ENCODE measurements around the gene GTF2F2. TPM values are rescaled to one million over a fixed set of nuclear protein-coding genes. Genes with fewer than 3 reads are reported as not detected.
"Not testable (repeated sequence)": the region's sequence is repeated elsewhere in the genome, so short reads cannot be mapped to it uniquely, and the experiment has no call there.

Gene GTF2F2
- total and polyA plus RNA-seq, 10 donors = 11.8 to 19.1 (median 16.4) TPM

DNA sequence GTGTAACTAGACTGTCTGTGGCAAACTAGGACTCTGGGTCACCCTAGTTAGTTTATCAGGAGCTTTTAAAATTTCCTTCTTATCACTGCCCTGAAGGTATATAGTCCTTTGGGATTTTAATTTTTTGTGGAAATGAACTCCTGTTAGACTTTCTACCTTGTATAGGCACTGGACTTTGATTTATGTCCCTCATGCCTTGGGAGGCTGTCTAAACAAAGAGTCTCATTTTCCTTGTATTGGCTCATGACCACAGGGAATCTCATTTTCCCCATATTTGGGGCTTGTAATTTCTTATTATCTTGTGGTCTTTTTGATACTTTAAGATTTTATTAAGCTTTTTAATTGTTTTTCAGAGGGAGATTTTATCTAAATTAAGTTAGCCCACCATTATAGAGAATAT, 59.1 kb downstream of the GTF2F2 start:
- DNase-seq = no peak
- no peaks in the 10 kb centered on the region for H3K27me3 ChIP-seq (replicated peaks in 1 of 7)
- H3K9me3 ChIP-seq = no peaks in the 10 kb centered on the region
- TF ChIP-seq POLR2A (IDR thresholded peaks at IDR 0.05) = no peak
- no peak overlapping the region for H3K27ac ChIP-seq
- peaks cover 0 to 6% (median 0%) of the 10 kb centered on the region in 6 donors for H3K4me1 ChIP-seq
- H3K4me3 ChIP-seq = no peak overlapping the region
- intact Hi-C loops (cut with DNase I; ENCODE audit: low total_unique reads) = no loop called here
- H3K36me3 ChIP-seq = peaks cover 0 to 34% (median 0%) of the 10 kb centered on the region in 6 donors

- TF ChIP-seq, protein P1, sequence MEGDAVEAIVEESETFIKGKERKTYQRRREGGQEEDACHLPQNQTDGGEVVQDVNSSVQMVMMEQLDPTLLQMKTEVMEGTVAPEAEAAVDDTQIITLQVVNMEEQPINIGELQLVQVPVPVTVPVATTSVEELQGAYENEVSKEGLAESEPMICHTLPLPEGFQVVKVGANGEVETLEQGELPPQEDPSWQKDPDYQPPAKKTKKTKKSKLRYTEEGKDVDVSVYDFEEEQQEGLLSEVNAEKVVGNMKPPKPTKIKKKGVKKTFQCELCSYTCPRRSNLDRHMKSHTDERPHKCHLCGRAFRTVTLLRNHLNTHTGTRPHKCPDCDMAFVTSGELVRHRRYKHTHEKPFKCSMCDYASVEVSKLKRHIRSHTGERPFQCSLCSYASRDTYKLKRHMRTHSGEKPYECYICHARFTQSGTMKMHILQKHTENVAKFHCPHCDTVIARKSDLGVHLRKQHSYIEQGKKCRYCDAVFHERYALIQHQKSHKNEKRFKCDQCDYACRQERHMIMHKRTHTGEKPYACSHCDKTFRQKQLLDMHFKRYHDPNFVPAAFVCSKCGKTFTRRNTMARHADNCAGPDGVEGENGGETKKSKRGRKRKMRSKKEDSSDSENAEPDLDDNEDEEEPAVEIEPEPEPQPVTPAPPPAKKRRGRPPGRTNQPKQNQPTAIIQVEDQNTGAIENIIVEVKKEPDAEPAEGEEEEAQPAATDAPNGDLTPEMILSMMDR (IDR thresholded peaks at IDR 0.05 in 8 of 11, conservative IDR thresholded peaks at IDR 0.05 in 3 of 11) = no peak
- TF ChIP-seq POLR2A (IDR thresholded peaks at IDR 0.05) = no peak
- no peak for TF ChIP-seq POLR2AphosphoS5 (IDR thresholded peaks at IDR 0.05)
These were observed 60.0 kb downstream of the GTF2F2 start for GRCh38 chr13:45180303-45180702.

DNA sequence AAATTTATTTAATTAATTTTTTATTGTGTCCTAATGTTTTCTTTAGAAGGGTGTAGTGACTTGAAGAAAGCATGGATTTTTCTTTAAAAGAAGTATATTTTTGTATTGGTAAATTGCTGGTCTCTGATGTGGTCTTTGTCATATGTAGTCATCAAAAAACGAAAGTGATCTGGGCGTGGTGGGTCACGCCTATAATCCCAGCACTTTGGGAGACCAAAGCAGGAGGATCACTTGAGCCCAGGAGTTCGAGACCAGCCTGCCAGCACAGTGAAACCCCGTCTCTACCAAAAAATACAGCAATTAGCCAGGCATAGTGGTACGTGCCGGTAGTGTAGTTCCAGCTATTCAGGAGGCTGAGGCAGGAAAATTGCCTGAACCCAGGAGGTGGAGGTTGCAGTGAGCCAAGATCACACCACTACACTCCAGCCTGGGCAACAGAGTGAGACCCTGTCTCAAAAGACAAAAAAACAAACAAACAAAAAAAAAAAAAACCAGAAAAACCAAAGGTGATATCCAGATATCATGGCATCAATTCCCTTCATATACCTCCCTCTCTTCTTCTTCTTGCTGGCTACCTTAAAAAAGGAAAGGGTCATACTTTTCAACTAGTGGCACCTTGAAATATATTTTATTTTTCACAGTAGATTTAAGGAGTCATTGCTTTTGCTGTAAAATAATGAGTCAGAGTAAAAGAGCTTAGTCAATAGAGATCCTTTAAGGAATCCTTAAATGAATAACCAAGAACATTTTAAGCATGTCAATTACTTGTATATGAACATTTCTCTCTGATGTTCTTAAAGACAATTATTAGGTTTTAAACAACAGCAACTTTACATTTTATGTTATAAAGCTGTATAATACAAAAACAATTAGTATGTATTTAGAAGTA, 60.6 kb downstream of the GTF2F2 start:
- no peak for TF ChIP-seq POLR2AphosphoS5 (IDR thresholded peaks at IDR 0.05)
- DNase-seq = no peak
- Histone ChIP-seq H3K36me3 (peaks cover 0 to 24% (median 0%) of the 10 kb centered on the region in 6 donors), H3K9me3 (no peaks in the 10 kb centered on the region), H3K27ac (no peak overlapping the region), H3K4me1 (peaks cover 0 to 11% (median 0%) of the 10 kb centered on the region in 6 donors), H3K27me3 (replicated peaks in 1 of 7) (no peaks in the 10 kb centered on the region), H3K4me3 (no peak overlapping the region)
- intact Hi-C loops (cut with DNase I; ENCODE audit: low total_unique reads) = no loop called here
- 90 to 94% (median 92%) methylated on average over 7 of the region's 7 CpGs for WGBS, 5 donors

More at GRCh38 chr13:45180303-45180702, 60.0 kb downstream of the GTF2F2 start:
- no peaks in the 10 kb centered on the region for H3K27me3 ChIP-seq (replicated peaks in 1 of 7)
- peaks cover 0 to 29% (median 0%) of the 10 kb centered on the region in 6 donors for H3K36me3 ChIP-seq
- H3K4me3 ChIP-seq = no peak overlapping the region
- H3K27ac ChIP-seq = no peak overlapping the region
- intact Hi-C loops (cut with DNase I; ENCODE audit: low total_unique reads) = no loop called here
- no peaks in the 10 kb centered on the region for H3K9me3 ChIP-seq
- WGBS, 5 donors = 82 to 93% (median 85%) methylated on average over 3 of the region's 3 CpGs
- H3K4me1 ChIP-seq = peaks cover 0 to 11% (median 0%) of the 10 kb centered on the region in 6 donors
- DNase-seq = no peak

GRCh38 chr13:45184693-45185092, 64.4 kb downstream of the GTF2F2 start:
- H3K4me1 ChIP-seq = peaks cover 0 to 11% (median 0%) of the 10 kb centered on the region in 6 donors
- no peak overlapping the region for H3K27ac ChIP-seq
- no peak overlapping the region for H3K4me3 ChIP-seq
- TF ChIP-seq, protein P1 (IDR thresholded peaks at IDR 0.05 in 8 of 11, conservative IDR thresholded peaks at IDR 0.05 in 3 of 11) = no peak
- no peak for TF ChIP-seq POLR2A (IDR thresholded peaks at IDR 0.05)
- no peak for TF ChIP-seq POLR2AphosphoS5 (IDR thresholded peaks at IDR 0.05)
- WGBS, 5 donors = 81 to 88% (median 86%) methylated on average over 5 of the region's 5 CpGs
- peaks cover 0 to 31% (median 0%) of the 10 kb centered on the region in 6 donors for H3K36me3 ChIP-seq
- intact Hi-C loops (cut with DNase I; ENCODE audit: low total_unique reads) = no loop called here
- H3K27me3 ChIP-seq (replicated peaks in 1 of 7) = no peaks in the 10 kb centered on the region
- H3K9me3 ChIP-seq = peaks cover 0 to 3% (median 0%) of the 10 kb centered on the region in 8 donors
- DNase-seq = no peak

DNA sequence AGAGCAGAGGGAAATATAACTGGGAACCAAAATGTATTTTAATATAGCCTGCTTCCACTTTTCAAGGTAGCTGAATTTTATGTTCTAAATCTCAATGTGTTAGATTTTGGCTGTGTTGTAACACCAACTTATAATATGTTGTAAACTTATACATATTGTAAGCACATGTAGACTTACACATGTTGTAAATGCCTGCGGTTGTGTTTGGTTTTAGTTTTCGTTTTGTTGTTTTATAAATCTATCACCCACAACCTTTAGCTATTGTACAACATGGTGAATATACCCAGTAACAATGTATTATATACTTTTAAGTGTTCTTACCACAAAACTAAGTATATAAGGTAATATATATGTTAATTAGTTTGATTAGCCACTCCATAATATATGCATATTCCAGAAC, 65.0 kb downstream of the GTF2F2 start:
- DNase-seq = no peak
- H3K27ac ChIP-seq = no peak overlapping the region
- H3K4me3 ChIP-seq = no peak overlapping the region
- H3K4me1 ChIP-seq = peaks cover 0 to 11% (median 0%) of the 10 kb centered on the region in 6 donors
- no peaks in the 10 kb centered on the region for H3K27me3 ChIP-seq (replicated peaks in 1 of 7)
- intact Hi-C loops (cut with DNase I; ENCODE audit: low total_unique reads) = no loop called here
- 93 to 97% (median 96%) methylated on average over 2 of the region's 2 CpGs for WGBS, 5 donors
- TF ChIP-seq POLR2AphosphoS5 (IDR thresholded peaks at IDR 0.05) = no peak
- no peak for TF ChIP-seq POLR2A (IDR thresholded peaks at IDR 0.05)
- TF ChIP-seq, protein P1 (IDR thresholded peaks at IDR 0.05 in 8 of 11, conservative IDR thresholded peaks at IDR 0.05 in 3 of 11) = no peak
- peaks cover 0 to 3% (median 0%) of the 10 kb centered on the region in 8 donors for H3K9me3 ChIP-seq
- peaks cover 0 to 31% (median 0%) of the 10 kb centered on the region in 6 donors for H3K36me3 ChIP-seq

DNA sequence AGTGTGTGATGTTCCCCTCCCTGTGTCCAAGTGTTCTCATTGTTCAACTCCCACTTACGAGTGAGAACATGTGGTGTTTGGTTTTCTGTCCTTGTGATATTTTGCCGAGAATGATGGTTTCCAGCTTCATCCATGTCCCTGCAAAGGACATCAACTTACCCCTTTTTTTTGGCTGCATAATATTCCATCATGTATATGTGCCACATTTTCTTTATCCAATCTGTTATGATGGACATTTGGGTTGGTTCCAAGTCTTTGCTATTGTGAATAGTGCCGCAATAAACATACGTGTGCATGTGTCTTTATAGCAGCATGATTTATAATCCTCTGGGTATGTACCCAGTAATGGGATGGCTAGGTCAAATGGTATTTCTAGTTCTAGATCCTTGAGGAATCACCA, 68.8 kb downstream of the GTF2F2 start:
- WGBS, 5 donors = 92 to 97% (median 94%) methylated on average over 4 of the region's 4 CpGs
- intact Hi-C loops (cut with DNase I; ENCODE audit: low total_unique reads); H3K4me3 ChIP-seq; H3K4me1 ChIP-seq; H3K27ac ChIP-seq; H3K27me3 ChIP-seq (replicated peaks in 1 of 7); DNase-seq; H3K9me3 ChIP-seq: not testable (repeated sequence)
- H3K36me3 ChIP-seq = peaks cover 0 to 17% (median 0%) of the 10 kb centered on the region in 6 donors

DNA sequence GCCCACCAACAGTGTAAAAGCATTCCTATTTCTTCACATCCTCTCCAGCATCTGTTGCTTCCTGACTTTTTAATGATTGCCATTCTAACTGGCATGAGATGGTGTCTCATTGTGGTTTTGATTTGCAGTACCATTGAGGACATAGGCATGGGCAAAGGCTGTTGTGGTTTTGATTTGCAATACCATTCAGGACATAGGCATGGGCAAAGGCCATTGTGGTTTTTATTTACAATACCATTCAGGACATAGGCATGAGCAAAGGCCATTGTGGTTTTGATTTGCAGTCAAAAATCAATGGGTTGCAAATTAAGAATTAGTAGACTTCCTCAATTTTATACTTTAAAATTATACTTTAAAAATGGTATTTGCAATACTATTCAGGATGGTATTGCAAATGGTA, 69.2 kb downstream of the GTF2F2 start:
- H3K4me1 ChIP-seq; H3K27me3 ChIP-seq (replicated peaks in 1 of 7); DNase-seq; H3K4me3 ChIP-seq; H3K9me3 ChIP-seq; intact Hi-C loops (cut with DNase I; ENCODE audit: low total_unique reads); H3K27ac ChIP-seq: not testable (repeated sequence)
- peaks cover 0 to 12% (median 0%) of the 10 kb centered on the region in 6 donors for H3K36me3 ChIP-seq

Measured in spleen (tissue), 11 donors.